ENCODE measurements around the gene PLCB1. TPM values are rescaled to one million over a fixed set of nuclear protein-coding genes. Genes with fewer than 3 reads are reported as not detected.

PLCB1 gene
- total RNA-seq, 1 experiment from 2014 or later, result 0.06 TPM

GRCh38 chr20:8877294-8877693 lies 745.2 kb downstream of the PLCB1 start:
- no peak for DNase-seq (ENCODE audit: low read depth)

- DNase-seq (ENCODE audit: low read depth), result no peak
Observed at GRCh38 chr20:8879669-8880068, 747.6 kb downstream of the PLCB1 start.

GRCh38 chr20:8880085-8880853 lies 748.2 kb downstream of the PLCB1 start:
- no peak for DNase-seq (ENCODE audit: low read depth)

- no peak for DNase-seq (ENCODE audit: low read depth)
Observed at GRCh38 chr20:8891039-8891438, 759.0 kb downstream of the PLCB1 start.

- DNase-seq (ENCODE audit: low read depth), result no peak
Observed at GRCh38 chr20:8895472-8895871, 763.4 kb downstream of the PLCB1 start.

- DNase-seq (ENCODE audit: low read depth), result no peak
Observed at GRCh38 chr20:8898823-8899222, 766.8 kb downstream of the PLCB1 start.

GRCh38 chr20:8901237-8902025 lies 769.4 kb downstream of the PLCB1 start:
- DNase-seq (ENCODE audit: low read depth), result no peak

GRCh38 chr20:8903655-8904605 lies 771.9 kb downstream of the PLCB1 start:
- DNase-seq (ENCODE audit: low read depth), result peak; percentile 51

- DNase-seq (ENCODE audit: low read depth), result no peak
Observed at GRCh38 chr20:8909596-8909995, 777.5 kb downstream of the PLCB1 start.

- DNase-seq (ENCODE audit: low read depth), result no peak
Observed at GRCh38 chr20:8912096-8912495, 780.0 kb downstream of the PLCB1 start.

- no peak for DNase-seq (ENCODE audit: low read depth)
Observed at GRCh38 chr20:8912731-8913130, 780.7 kb downstream of the PLCB1 start.

- no peak for DNase-seq (ENCODE audit: low read depth)
Observed at GRCh38 chr20:8913456-8913855, 781.4 kb downstream of the PLCB1 start.

GRCh38 chr20:8914421-8914820 lies 782.4 kb downstream of the PLCB1 start:
- DNase-seq (ENCODE audit: low read depth), result no peak

- no peak for DNase-seq (ENCODE audit: low read depth)
Observed at GRCh38 chr20:8917084-8917483, 785.0 kb downstream of the PLCB1 start.

GRCh38 chr20:8918145-8918544 lies 786.1 kb downstream of the PLCB1 start:
- no peak for DNase-seq (ENCODE audit: low read depth)

- no peak for DNase-seq (ENCODE audit: low read depth)
Observed at GRCh38 chr20:8924539-8924938, 792.5 kb downstream of the PLCB1 start.

GRCh38 chr20:8930726-8931125 lies 798.7 kb downstream of the PLCB1 start:
- DNase-seq (ENCODE audit: low read depth), result no peak

GRCh38 chr20:8932192-8933165 lies 800.4 kb downstream of the PLCB1 start:
- peak; percentile 64 for DNase-seq (ENCODE audit: low read depth)

GRCh38 chr20:8933381-8933807 lies 801.3 kb downstream of the PLCB1 start:
- no peak for DNase-seq (ENCODE audit: low read depth)

GRCh38 chr20:8934362-8934761 lies 802.3 kb downstream of the PLCB1 start:
- DNase-seq (ENCODE audit: low read depth), result no peak
